ENCODE results near the gene VIP.

Gene VIP

DNA sequence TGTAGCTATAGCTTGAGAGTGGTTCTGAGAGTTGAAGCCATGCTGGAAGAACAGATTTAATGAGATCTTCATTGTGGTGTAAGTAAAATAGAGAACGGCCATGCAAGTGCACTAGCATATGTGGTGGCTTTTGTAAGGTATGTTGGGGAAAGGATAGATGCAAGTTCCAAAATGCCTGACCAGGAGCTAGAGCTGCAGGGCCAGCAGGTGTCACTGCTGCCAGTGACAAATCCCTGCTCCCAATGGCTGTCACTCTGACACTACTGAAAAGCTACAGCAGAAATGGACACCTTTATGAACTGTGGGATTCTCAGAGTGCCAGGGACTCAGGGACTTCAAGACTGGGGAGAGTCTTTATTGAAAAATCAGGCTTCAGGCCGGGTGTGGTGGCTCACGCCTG is 23.1 kb upstream of the VIP start:
- H3K4me3 ChIP-seq (ENCODE audit: low read depth in 1 of 2, low read length in 2 of 2) = no peak overlapping the region
- H3K36me3 ChIP-seq (ENCODE audit: control insufficient read depth in 1 of 2, insufficient read depth in 2 of 2, low read length in 2 of 2) = no peaks in the 10 kb centered on the region
- H3K27ac ChIP-seq (ENCODE audit: low read depth, low read length) = no peak overlapping the region
- H3K27me3 ChIP-seq (ENCODE audit: control insufficient read depth in 1 of 2, insufficient read depth in 2 of 2, low read length in 2 of 2) = no peaks in the 10 kb centered on the region
- H3K4me1 ChIP-seq (ENCODE audit: control insufficient read depth in 1 of 2, insufficient read depth in 2 of 2, low read length in 2 of 2) = no peaks in the 10 kb centered on the region
- no peak overlapping the region for H3K9ac ChIP-seq (ENCODE audit: low read depth in 1 of 2, low read length in 2 of 2)
- H3K9me3 ChIP-seq (ENCODE audit: control insufficient read depth in 1 of 2, low read length in 2 of 2) = no peaks in the 10 kb centered on the region

DNA sequence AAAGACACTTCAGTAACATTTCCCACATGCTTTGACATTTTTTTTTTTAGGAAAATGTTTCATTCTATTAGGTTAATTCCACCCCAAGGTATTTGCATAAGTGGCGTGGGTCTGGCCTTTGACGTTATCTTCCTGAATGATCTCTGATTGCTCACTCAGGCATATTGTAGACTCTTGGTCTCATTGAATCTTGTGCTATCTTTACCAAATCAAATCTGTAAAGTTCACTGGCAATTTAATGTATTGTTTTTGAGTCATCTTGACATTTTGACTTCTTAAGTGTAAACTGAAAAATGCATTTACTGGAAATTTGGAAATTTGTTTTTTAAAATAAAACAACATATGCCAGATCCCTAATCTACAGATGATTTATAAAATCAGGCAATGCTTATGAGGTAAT is 16.0 kb upstream of the VIP start:
- Histone ChIP-seq H3K9ac (ENCODE audit: low read depth in 1 of 2, low read length in 2 of 2) (no peak overlapping the region), H3K9me3 (ENCODE audit: control insufficient read depth in 1 of 2, low read length in 2 of 2) (no peaks in the 10 kb centered on the region), H3K27me3 (ENCODE audit: control insufficient read depth in 1 of 2, insufficient read depth in 2 of 2, low read length in 2 of 2) (no peaks in the 10 kb centered on the region), H3K27ac (ENCODE audit: low read depth, low read length) (no peak overlapping the region), H3K4me1 (ENCODE audit: control insufficient read depth in 1 of 2, insufficient read depth in 2 of 2, low read length in 2 of 2) (no peaks in the 10 kb centered on the region), H3K36me3 (ENCODE audit: control insufficient read depth in 1 of 2, insufficient read depth in 2 of 2, low read length in 2 of 2) (no peaks in the 10 kb centered on the region), H3K4me3 (ENCODE audit: low read depth in 1 of 2, low read length in 2 of 2) (no peak overlapping the region)

- no peaks in the 10 kb centered on the region for H3K4me1 ChIP-seq (ENCODE audit: control insufficient read depth in 1 of 2, insufficient read depth in 2 of 2, low read length in 2 of 2)
- no peaks in the 10 kb centered on the region for H3K27me3 ChIP-seq (ENCODE audit: control insufficient read depth in 1 of 2, insufficient read depth in 2 of 2, low read length in 2 of 2)
- no peaks in the 10 kb centered on the region for H3K36me3 ChIP-seq (ENCODE audit: control insufficient read depth in 1 of 2, insufficient read depth in 2 of 2, low read length in 2 of 2)
- H3K4me3 ChIP-seq (ENCODE audit: low read depth in 1 of 2, low read length in 2 of 2) = no peak overlapping the region
- no peaks in the 10 kb centered on the region for H3K9me3 ChIP-seq (ENCODE audit: control insufficient read depth in 1 of 2, low read length in 2 of 2)
- H3K27ac ChIP-seq (ENCODE audit: low read depth, low read length) = no peak overlapping the region
- no peak overlapping the region for H3K9ac ChIP-seq (ENCODE audit: low read depth in 1 of 2, low read length in 2 of 2)
Observed at GRCh38 chr6:152736687-152737273, 13.8 kb upstream of the VIP start.

DNA sequence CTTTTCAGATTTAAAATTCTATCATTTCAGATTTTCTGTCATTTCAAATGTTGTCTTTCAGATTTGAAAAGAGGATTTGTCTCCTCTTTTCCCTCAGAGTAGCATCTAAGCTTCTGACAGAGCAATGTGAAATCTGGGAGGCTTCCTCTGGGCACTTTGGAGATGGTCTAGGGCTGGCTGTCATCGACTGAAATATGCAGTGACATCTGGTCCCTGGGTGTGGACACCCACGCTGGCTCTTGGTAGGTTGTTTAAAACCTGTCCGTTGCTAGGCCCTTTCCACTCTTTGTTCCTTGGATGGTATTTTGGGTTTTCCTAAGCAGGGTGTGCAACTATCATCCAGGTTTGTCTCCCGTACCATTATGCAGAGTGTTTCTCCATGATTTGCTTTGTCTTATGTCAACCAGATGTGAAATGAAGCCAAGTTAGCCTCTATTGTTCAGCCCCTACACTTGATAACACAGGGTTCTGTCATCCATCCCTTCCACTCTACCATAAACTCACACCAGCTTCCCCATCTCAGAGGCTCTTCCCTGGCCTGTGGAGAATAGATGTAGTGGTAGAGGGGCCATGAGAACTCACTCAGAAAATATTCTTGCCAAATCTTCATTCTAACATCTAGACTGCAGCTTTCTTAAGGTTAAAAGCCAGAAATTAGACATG is 5.0 kb upstream of the VIP start:
- no peaks in the 10 kb centered on the region for H3K9me3 ChIP-seq (ENCODE audit: control insufficient read depth in 1 of 2, low read length in 2 of 2)
- no peaks in the 10 kb centered on the region for H3K36me3 ChIP-seq (ENCODE audit: control insufficient read depth in 1 of 2, insufficient read depth in 2 of 2, low read length in 2 of 2)
- no peak overlapping the region for H3K9ac ChIP-seq (ENCODE audit: low read depth in 1 of 2, low read length in 2 of 2)
- no peak overlapping the region for H3K27ac ChIP-seq (ENCODE audit: low read depth, low read length)
- H3K27me3 ChIP-seq (ENCODE audit: control insufficient read depth in 1 of 2, insufficient read depth in 2 of 2, low read length in 2 of 2) = no peaks in the 10 kb centered on the region
- H3K4me1 ChIP-seq (ENCODE audit: control insufficient read depth in 1 of 2, insufficient read depth in 2 of 2, low read length in 2 of 2) = no peaks in the 10 kb centered on the region
- H3K4me3 ChIP-seq (ENCODE audit: low read depth in 1 of 2, low read length in 2 of 2) = no peak overlapping the region

GRCh38 chr6:152746172-152746553 is 4.4 kb upstream of the VIP start:
- Histone ChIP-seq H3K27ac (ENCODE audit: low read depth, low read length) (no peak overlapping the region), H3K9me3 (ENCODE audit: control insufficient read depth in 1 of 2, low read length in 2 of 2) (no peaks in the 10 kb centered on the region), H3K36me3 (ENCODE audit: control insufficient read depth in 1 of 2, insufficient read depth in 2 of 2, low read length in 2 of 2) (no peaks in the 10 kb centered on the region), H3K9ac (ENCODE audit: low read depth in 1 of 2, low read length in 2 of 2) (no peak overlapping the region), H3K4me3 (ENCODE audit: low read depth in 1 of 2, low read length in 2 of 2) (no peak overlapping the region), H3K4me1 (ENCODE audit: control insufficient read depth in 1 of 2, insufficient read depth in 2 of 2, low read length in 2 of 2) (no peaks in the 10 kb centered on the region), H3K27me3 (ENCODE audit: control insufficient read depth in 1 of 2, insufficient read depth in 2 of 2, low read length in 2 of 2) (no peaks in the 10 kb centered on the region)

GRCh38 chr6:152748843-152749242 is 1.8 kb upstream of the VIP start:
- no peaks in the 10 kb centered on the region for H3K9me3 ChIP-seq (ENCODE audit: control insufficient read depth in 1 of 2, low read length in 2 of 2)
- H3K9ac ChIP-seq (ENCODE audit: low read depth in 1 of 2, low read length in 2 of 2) = no peak overlapping the region
- no peaks in the 10 kb centered on the region for H3K27me3 ChIP-seq (ENCODE audit: control insufficient read depth in 1 of 2, insufficient read depth in 2 of 2, low read length in 2 of 2)
- H3K36me3 ChIP-seq (ENCODE audit: control insufficient read depth in 1 of 2, insufficient read depth in 2 of 2, low read length in 2 of 2) = no peaks in the 10 kb centered on the region
- H3K4me3 ChIP-seq (ENCODE audit: low read depth in 1 of 2, low read length in 2 of 2) = no peak overlapping the region
- H3K27ac ChIP-seq (ENCODE audit: low read depth, low read length) = no peak overlapping the region
- H3K4me1 ChIP-seq (ENCODE audit: control insufficient read depth in 1 of 2, insufficient read depth in 2 of 2, low read length in 2 of 2) = no peaks in the 10 kb centered on the region

GRCh38 chr6:152749336-152749735 is 1.3 kb upstream of the VIP start:
- Histone ChIP-seq H3K4me1 (ENCODE audit: control insufficient read depth in 1 of 2, insufficient read depth in 2 of 2, low read length in 2 of 2) (no peaks in the 10 kb centered on the region), H3K27ac (ENCODE audit: low read depth, low read length) (no peak overlapping the region), H3K4me3 (ENCODE audit: low read depth in 1 of 2, low read length in 2 of 2) (no peak overlapping the region), H3K9ac (ENCODE audit: low read depth in 1 of 2, low read length in 2 of 2) (no peak overlapping the region), H3K9me3 (ENCODE audit: control insufficient read depth in 1 of 2, low read length in 2 of 2) (no peaks in the 10 kb centered on the region), H3K27me3 (ENCODE audit: control insufficient read depth in 1 of 2, insufficient read depth in 2 of 2, low read length in 2 of 2) (no peaks in the 10 kb centered on the region), H3K36me3 (ENCODE audit: control insufficient read depth in 1 of 2, insufficient read depth in 2 of 2, low read length in 2 of 2) (no peaks in the 10 kb centered on the region)

GRCh38 chr6:152765331-152765730 is 14.7 kb downstream of the VIP start:
- Histone ChIP-seq H3K9ac (ENCODE audit: low read depth in 1 of 2, low read length in 2 of 2) (no peak overlapping the region), H3K4me1 (ENCODE audit: control insufficient read depth in 1 of 2, insufficient read depth in 2 of 2, low read length in 2 of 2) (no peaks in the 10 kb centered on the region), H3K9me3 (ENCODE audit: control insufficient read depth in 1 of 2, low read length in 2 of 2) (no peaks in the 10 kb centered on the region), H3K27me3 (ENCODE audit: control insufficient read depth in 1 of 2, insufficient read depth in 2 of 2, low read length in 2 of 2) (no peaks in the 10 kb centered on the region), H3K27ac (ENCODE audit: low read depth, low read length) (no peak overlapping the region), H3K4me3 (ENCODE audit: low read depth in 1 of 2, low read length in 2 of 2) (no peak overlapping the region), H3K36me3 (ENCODE audit: control insufficient read depth in 1 of 2, insufficient read depth in 2 of 2, low read length in 2 of 2) (no peaks in the 10 kb centered on the region)

DNA sequence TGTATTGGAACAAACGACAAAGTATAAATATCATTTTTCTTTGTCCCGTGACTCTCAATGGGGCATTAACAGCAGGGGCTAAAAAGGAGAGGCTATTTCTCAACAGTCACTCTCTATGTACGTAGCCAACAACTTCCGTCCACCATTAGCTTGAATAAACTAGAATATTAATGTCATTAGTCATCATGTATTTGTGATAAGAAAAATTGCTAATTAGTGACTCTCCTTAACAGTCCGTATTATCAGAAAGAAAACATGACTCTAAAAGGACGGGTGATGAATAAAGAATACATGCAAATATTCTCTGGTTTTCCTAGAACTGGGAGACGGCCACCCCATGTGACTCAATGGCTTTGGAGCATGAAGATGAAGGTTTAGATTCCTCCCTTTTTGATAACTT is 18.6 kb downstream of the VIP start:
- Histone ChIP-seq H3K4me3 (ENCODE audit: low read depth in 1 of 2, low read length in 2 of 2) (no peak overlapping the region), H3K27me3 (ENCODE audit: control insufficient read depth in 1 of 2, insufficient read depth in 2 of 2, low read length in 2 of 2) (no peaks in the 10 kb centered on the region), H3K27ac (ENCODE audit: low read depth, low read length) (no peak overlapping the region), H3K4me1 (ENCODE audit: control insufficient read depth in 1 of 2, insufficient read depth in 2 of 2, low read length in 2 of 2) (no peaks in the 10 kb centered on the region), H3K36me3 (ENCODE audit: control insufficient read depth in 1 of 2, insufficient read depth in 2 of 2, low read length in 2 of 2) (no peaks in the 10 kb centered on the region), H3K9me3 (ENCODE audit: control insufficient read depth in 1 of 2, low read length in 2 of 2) (no peaks in the 10 kb centered on the region), H3K9ac (ENCODE audit: low read depth in 1 of 2, low read length in 2 of 2) (no peak overlapping the region)

DNA sequence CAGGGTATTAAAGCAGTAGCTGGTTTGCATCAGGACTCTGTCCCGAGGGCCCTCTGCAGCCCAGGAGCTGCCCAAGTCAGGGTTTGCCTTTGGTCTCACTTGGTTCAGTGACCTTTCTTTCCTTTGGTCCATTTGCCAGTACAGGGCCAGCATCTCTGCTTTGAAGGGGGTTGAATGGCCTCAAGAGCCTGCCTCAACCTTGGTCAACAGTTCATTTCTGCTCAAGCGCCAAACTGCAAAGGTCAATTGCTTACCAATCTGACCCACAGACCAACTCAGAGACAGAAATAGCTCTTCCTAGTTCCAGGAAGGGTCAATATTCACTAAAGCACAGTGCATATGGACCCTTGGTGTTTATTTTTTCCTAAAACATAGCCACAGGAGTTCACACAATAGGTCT is 19.4 kb downstream of the VIP start:
- Histone ChIP-seq H3K27ac (ENCODE audit: low read depth, low read length) (no peak overlapping the region), H3K4me1 (ENCODE audit: control insufficient read depth in 1 of 2, insufficient read depth in 2 of 2, low read length in 2 of 2) (no peaks in the 10 kb centered on the region), H3K36me3 (ENCODE audit: control insufficient read depth in 1 of 2, insufficient read depth in 2 of 2, low read length in 2 of 2) (no peaks in the 10 kb centered on the region), H3K9ac (ENCODE audit: low read depth in 1 of 2, low read length in 2 of 2) (no peak overlapping the region), H3K4me3 (ENCODE audit: low read depth in 1 of 2, low read length in 2 of 2) (no peak overlapping the region), H3K9me3 (ENCODE audit: control insufficient read depth in 1 of 2, low read length in 2 of 2) (no peaks in the 10 kb centered on the region), H3K27me3 (ENCODE audit: control insufficient read depth in 1 of 2, insufficient read depth in 2 of 2, low read length in 2 of 2) (no peaks in the 10 kb centered on the region)
